ENCODE data around the gene ZNF526. TPM values are rescaled to one million over a fixed set of nuclear protein-coding genes. Genes with fewer than 3 reads are reported as not detected.

ZNF526 gene
- total and polyA plus RNA-seq, 5 donors from 2014 or later: 4.0 to 8.8 (median 5.8) TPM

- H3K36me3 ChIP-seq (ENCODE audit: control insufficient read depth, insufficient read depth, low read length): no peaks in the 10 kb centered on the region
- DNase-seq (no peak), ATAC-seq (ENCODE audit: low read depth in 2 of 2) (peak; percentile 25 to 44)
- H3K27me3 Mint-ChIP-seq: peaks cover 21% of the 10 kb centered on the region
- peaks cover 4 to 25% (median 7%) of the 10 kb centered on the region in 4 donors for H3K4me1 Mint-ChIP-seq
- peaks cover 24% of the 10 kb centered on the region for H3K27me3 ChIP-seq (ENCODE audit: control insufficient read depth, insufficient read depth, low read length)
- no peak overlapping the region for H3K27ac ChIP-seq (ENCODE audit: insufficient read depth, low read length, poor library complexity, severe bottlenecking)
- H3K9me3 ChIP-seq (ENCODE audit: control insufficient read depth in 2 of 2, low read length in 2 of 2): no peaks in the 10 kb centered on the region
- H3K4me1 ChIP-seq (ENCODE audit: control insufficient read depth, insufficient read depth, low read length, poor library complexity, severe bottlenecking): peaks cover 23% of the 10 kb centered on the region
- H3K36me3 Mint-ChIP-seq: no peaks in the 10 kb centered on the region
- peak overlapping the region; percentile 62 to 94 (median 87) for H3K4me3 Mint-ChIP-seq
- H3K4me3 ChIP-seq (ENCODE audit: low read depth, low read length): peak overlapping the region; percentile 48
- H3K9me3 Mint-ChIP-seq: peaks cover 0 to 1% (median 0%) of the 10 kb centered on the region in 7 donors
- peak overlapping the region in 1 of 3 donors; percentile 7 for H3K27ac Mint-ChIP-seq
Measured at GRCh38 chr19:42176649-42176989, 43.5 kb upstream of the ZNF526 start.

GRCh38 chr19:42176990-42177685 lies 43.0 kb upstream of the ZNF526 start:
- peaks cover 24% of the 10 kb centered on the region for H3K27me3 ChIP-seq (ENCODE audit: control insufficient read depth, insufficient read depth, low read length)
- Mint-ChIP-seq H3K4me1 (peaks cover 5 to 26% (median 8%) of the 10 kb centered on the region in 4 donors), H3K27me3 (peaks cover 21% of the 10 kb centered on the region), H3K36me3 (no peaks in the 10 kb centered on the region), H3K4me3 (no peak overlapping the region), H3K9me3 (peaks cover 0 to 1% (median 0%) of the 10 kb centered on the region in 7 donors), H3K27ac (no peak overlapping the region)
- DNase-seq: peak; percentile 64 to 77 (median 72)
- H3K9me3 ChIP-seq (ENCODE audit: control insufficient read depth in 2 of 2, low read length in 2 of 2): no peaks in the 10 kb centered on the region
- peak; percentile 91 to 94 for ATAC-seq (ENCODE audit: low read depth in 2 of 2)
- H3K4me1 ChIP-seq (ENCODE audit: control insufficient read depth, insufficient read depth, low read length, poor library complexity, severe bottlenecking): peaks cover 23% of the 10 kb centered on the region
- no peak overlapping the region for H3K27ac ChIP-seq (ENCODE audit: insufficient read depth, low read length, poor library complexity, severe bottlenecking)
- H3K36me3 ChIP-seq (ENCODE audit: control insufficient read depth, insufficient read depth, low read length): no peaks in the 10 kb centered on the region
- peak overlapping the region; percentile 44 for H3K4me3 ChIP-seq (ENCODE audit: low read depth, low read length)

- ATAC-seq (ENCODE audit: low read depth in 2 of 2): no peak
- Mint-ChIP-seq H3K4me3 (no peak overlapping the region), H3K9me3 (peaks cover 0 to 1% (median 0%) of the 10 kb centered on the region in 7 donors), H3K27me3 (peaks cover 21% of the 10 kb centered on the region), H3K4me1 (peaks cover 5 to 31% (median 9%) of the 10 kb centered on the region in 4 donors), H3K36me3 (no peaks in the 10 kb centered on the region), H3K27ac (no peak overlapping the region)
- Histone ChIP-seq H3K4me1 (ENCODE audit: control insufficient read depth, insufficient read depth, low read length, poor library complexity, severe bottlenecking) (peaks cover 23% of the 10 kb centered on the region), H3K9me3 (ENCODE audit: control insufficient read depth in 2 of 2, low read length in 2 of 2) (no peaks in the 10 kb centered on the region), H3K36me3 (ENCODE audit: control insufficient read depth, insufficient read depth, low read length) (no peaks in the 10 kb centered on the region), H3K4me3 (ENCODE audit: low read depth, low read length) (peak overlapping the region; percentile 44), H3K27me3 (ENCODE audit: control insufficient read depth, insufficient read depth, low read length) (peaks cover 24% of the 10 kb centered on the region), H3K27ac (ENCODE audit: insufficient read depth, low read length, poor library complexity, severe bottlenecking) (no peak overlapping the region)
- no peak for DNase-seq
Measured at GRCh38 chr19:42177686-42178019, 42.5 kb upstream of the ZNF526 start.

- peaks cover 24% of the 10 kb centered on the region for H3K27me3 ChIP-seq (ENCODE audit: control insufficient read depth, insufficient read depth, low read length)
- DNase-seq: no peak
- H3K27me3 Mint-ChIP-seq: peaks cover 22% of the 10 kb centered on the region
Measured at GRCh38 chr19:42178791-42179674, 41.1 kb upstream of the ZNF526 start.

GRCh38 chr19:42184401-42184861 lies 35.7 kb upstream of the ZNF526 start:
- H3K36me3 Mint-ChIP-seq: no peaks in the 10 kb centered on the region
- H3K4me3 Mint-ChIP-seq: peak overlapping the region in 2 of 4 donors; percentile 45 to 76
- H3K27me3 ChIP-seq (ENCODE audit: control insufficient read depth, insufficient read depth, low read length): peaks cover 4% of the 10 kb centered on the region
- H3K4me1 ChIP-seq (ENCODE audit: control insufficient read depth, insufficient read depth, low read length, poor library complexity, severe bottlenecking): peaks cover 26% of the 10 kb centered on the region
- H3K9me3 ChIP-seq (ENCODE audit: control insufficient read depth in 2 of 2, low read length in 2 of 2): no peaks in the 10 kb centered on the region
- DNase-seq: peak; percentile 57 to 74 (median 61)
- peak overlapping the region; percentile 59 to 89 (median 69) for H3K27ac Mint-ChIP-seq
- peak in 1 of 2 donors; percentile 60 for ATAC-seq (ENCODE audit: low read depth in 2 of 2)
- peaks cover 9% of the 10 kb centered on the region for H3K27me3 Mint-ChIP-seq
- no peaks in the 10 kb centered on the region for H3K36me3 ChIP-seq (ENCODE audit: control insufficient read depth, insufficient read depth, low read length)
- H3K4me3 ChIP-seq (ENCODE audit: low read depth, low read length): peak overlapping the region; percentile 22
- H3K9me3 Mint-ChIP-seq: no peaks in the 10 kb centered on the region
- peaks cover 24 to 67% (median 34%) of the 10 kb centered on the region in 4 donors for H3K4me1 Mint-ChIP-seq
- no peak overlapping the region for H3K27ac ChIP-seq (ENCODE audit: insufficient read depth, low read length, poor library complexity, severe bottlenecking)

More at GRCh38 chr19:42178791-42179674, 41.1 kb upstream of the ZNF526 start:
- Mint-ChIP-seq H3K9me3 (peaks cover 0 to 1% (median 0%) of the 10 kb centered on the region in 7 donors), H3K4me1 (peaks cover 9 to 41% (median 13%) of the 10 kb centered on the region in 4 donors), H3K36me3 (no peaks in the 10 kb centered on the region), H3K4me3 (no peak overlapping the region), H3K27ac (no peak overlapping the region)
- H3K4me3 ChIP-seq (ENCODE audit: low read depth, low read length): no peak overlapping the region
- no peaks in the 10 kb centered on the region for H3K36me3 ChIP-seq (ENCODE audit: control insufficient read depth, insufficient read depth, low read length)
- H3K27ac ChIP-seq (ENCODE audit: insufficient read depth, low read length, poor library complexity, severe bottlenecking): no peak overlapping the region
- H3K9me3 ChIP-seq (ENCODE audit: control insufficient read depth in 2 of 2, low read length in 2 of 2): no peaks in the 10 kb centered on the region
- H3K4me1 ChIP-seq (ENCODE audit: control insufficient read depth, insufficient read depth, low read length, poor library complexity, severe bottlenecking): peaks cover 26% of the 10 kb centered on the region
- ATAC-seq (ENCODE audit: low read depth in 2 of 2): no peak

- no peaks in the 10 kb centered on the region for H3K36me3 Mint-ChIP-seq
- H3K4me3 ChIP-seq (ENCODE audit: low read depth, low read length): peak overlapping the region; percentile 22
- peaks cover 5% of the 10 kb centered on the region for H3K27me3 Mint-ChIP-seq
- no peaks in the 10 kb centered on the region for H3K27me3 ChIP-seq (ENCODE audit: control insufficient read depth, insufficient read depth, low read length)
- DNase-seq: peak in 2 of 3 donors; percentile 35 to 87
- H3K4me1 ChIP-seq (ENCODE audit: control insufficient read depth, insufficient read depth, low read length, poor library complexity, severe bottlenecking): peaks cover 26% of the 10 kb centered on the region
- H3K27ac Mint-ChIP-seq: peak overlapping the region; percentile 26 to 83 (median 69)
- no peaks in the 10 kb centered on the region for H3K36me3 ChIP-seq (ENCODE audit: control insufficient read depth, insufficient read depth, low read length)
- no peaks in the 10 kb centered on the region for H3K9me3 ChIP-seq (ENCODE audit: control insufficient read depth in 2 of 2, low read length in 2 of 2)
- ATAC-seq (ENCODE audit: low read depth in 2 of 2): peak; percentile 65 to 76
- no peaks in the 10 kb centered on the region for H3K9me3 Mint-ChIP-seq
- H3K27ac ChIP-seq (ENCODE audit: insufficient read depth, low read length, poor library complexity, severe bottlenecking): no peak overlapping the region
- peaks cover 24 to 60% (median 36%) of the 10 kb centered on the region in 4 donors for H3K4me1 Mint-ChIP-seq
- peak overlapping the region; percentile 1 to 76 (median 54) for H3K4me3 Mint-ChIP-seq
Measured at GRCh38 chr19:42185277-42185676, 34.8 kb upstream of the ZNF526 start.

GRCh38 chr19:42188665-42189064 lies 31.4 kb upstream of the ZNF526 start:
- Mint-ChIP-seq H3K9me3 (peaks cover 0 to 1% (median 0%) of the 10 kb centered on the region in 7 donors), H3K4me1 (peaks cover 32 to 67% (median 43%) of the 10 kb centered on the region in 4 donors), H3K27me3 (peaks cover 5% of the 10 kb centered on the region), H3K4me3 (no peak overlapping the region), H3K27ac (peak overlapping the region in 1 of 3 donors; percentile 13), H3K36me3 (peaks cover 9% of the 10 kb centered on the region)
- Histone ChIP-seq H3K4me1 (ENCODE audit: control insufficient read depth, insufficient read depth, low read length, poor library complexity, severe bottlenecking) (peaks cover 34% of the 10 kb centered on the region), H3K27ac (ENCODE audit: insufficient read depth, low read length, poor library complexity, severe bottlenecking) (no peak overlapping the region), H3K9me3 (ENCODE audit: control insufficient read depth in 2 of 2, low read length in 2 of 2) (peaks cover 0 to 6% of the 10 kb centered on the region in 2 experiments), H3K4me3 (ENCODE audit: low read depth, low read length) (no peak overlapping the region), H3K27me3 (ENCODE audit: control insufficient read depth, insufficient read depth, low read length) (no peaks in the 10 kb centered on the region), H3K36me3 (ENCODE audit: control insufficient read depth, insufficient read depth, low read length) (no peaks in the 10 kb centered on the region)
- ATAC-seq (ENCODE audit: low read depth in 2 of 2) (no peak), DNase-seq (no peak)

Data from CD4-positive, CD25-positive, alpha-beta regulatory T cell (primary cell).